Jurkat, Clone E6-1 (cell line): ENCODE measurements around the gene ANKRD50.

Source experiments
- DNase-seq: peaks from one replicate; pipeline ENCODE4 v3.0.0-alpha.2; 2011; ENCODE audit warnings: low read depth, low spot score
- H3K4me3 ChIP-seq: 2 replicates; pipeline ENCODE4 v1.5.1; 2011; ENCODE audit warnings: mild to moderate bottlenecking, low read length, control low read depth, moderate library complexity

Gene ANKRD50

GRCh38 chr4:124710911-124711310 is 1.6 kb downstream of the ANKRD50 start:
- H3K4me3 ChIP-seq = no peak overlapping the region
- peak; percentile 25 for DNase-seq

- no peak overlapping the region for H3K4me3 ChIP-seq
- no peak for DNase-seq
These were observed 2.4 kb downstream of the ANKRD50 start for GRCh38 chr4:124710015-124710741.

GRCh38 chr4:124708517-124709300 is 3.8 kb downstream of the ANKRD50 start:
- DNase-seq = peak; percentile 14
- no peak overlapping the region for H3K4me3 ChIP-seq

GRCh38 chr4:124705393-124705792 is 7.1 kb downstream of the ANKRD50 start:
- DNase-seq = no peak
- H3K4me3 ChIP-seq = no peak overlapping the region

- no peak for DNase-seq
- H3K4me3 ChIP-seq = no peak overlapping the region
These were observed 9.4 kb downstream of the ANKRD50 start for GRCh38 chr4:124703154-124703553.

- no peak overlapping the region for H3K4me3 ChIP-seq
- DNase-seq = no peak
These were observed 15.1 kb downstream of the ANKRD50 start for GRCh38 chr4:124697441-124697840.

GRCh38 chr4:124696182-124696581 is 16.4 kb downstream of the ANKRD50 start:
- H3K4me3 ChIP-seq = no peak overlapping the region
- DNase-seq = no peak

GRCh38 chr4:124694946-124695598 is 17.5 kb downstream of the ANKRD50 start:
- no peak for DNase-seq

GRCh38 chr4:124694306-124694705 is 18.2 kb downstream of the ANKRD50 start:
- no peak for DNase-seq
- no peak overlapping the region for H3K4me3 ChIP-seq

More at GRCh38 chr4:124694946-124695598, 17.5 kb downstream of the ANKRD50 start:
- no peak overlapping the region for H3K4me3 ChIP-seq

GRCh38 chr4:124691801-124692200 is 20.7 kb downstream of the ANKRD50 start:
- no peak overlapping the region for H3K4me3 ChIP-seq
- DNase-seq = no peak

- DNase-seq = no peak
- H3K4me3 ChIP-seq = no peak overlapping the region
These were observed 26.3 kb downstream of the ANKRD50 start for GRCh38 chr4:124686279-124686678.

GRCh38 chr4:124685851-124686250 is 26.7 kb downstream of the ANKRD50 start:
- H3K4me3 ChIP-seq = no peak overlapping the region
- no peak for DNase-seq

GRCh38 chr4:124684301-124684700 is 28.2 kb downstream of the ANKRD50 start:
- DNase-seq = no peak
- H3K4me3 ChIP-seq = no peak overlapping the region

- no peak for DNase-seq
- H3K4me3 ChIP-seq = no peak overlapping the region
These were observed 30.1 kb downstream of the ANKRD50 start for GRCh38 chr4:124682384-124682783.

GRCh38 chr4:124666496-124666895 is 46.0 kb downstream of the ANKRD50 start:
- DNase-seq = no peak
- no peak overlapping the region for H3K4me3 ChIP-seq

- H3K4me3 ChIP-seq = no peak overlapping the region
- no peak for DNase-seq
These were observed 53.7 kb downstream of the ANKRD50 start for GRCh38 chr4:124658795-124659194.

- H3K4me3 ChIP-seq = no peak overlapping the region
- DNase-seq = no peak
These were observed 61.9 kb downstream of the ANKRD50 start for GRCh38 chr4:124650614-124651013.

- no peak overlapping the region for H3K4me3 ChIP-seq
- DNase-seq = no peak
These were observed 64.9 kb downstream of the ANKRD50 start for GRCh38 chr4:124647599-124647998.

GRCh38 chr4:124644621-124645020 is 67.9 kb downstream of the ANKRD50 start:
- no peak for DNase-seq
- H3K4me3 ChIP-seq = no peak overlapping the region

GRCh38 chr4:124642846-124643245 is 69.7 kb downstream of the ANKRD50 start:
- no peak overlapping the region for H3K4me3 ChIP-seq

More at GRCh38 chr4:124642846-124643245, 69.7 kb downstream of the ANKRD50 start:
- no peak for DNase-seq
